ENCODE measurements around the gene CIPC.

The CIPC gene, protein sequence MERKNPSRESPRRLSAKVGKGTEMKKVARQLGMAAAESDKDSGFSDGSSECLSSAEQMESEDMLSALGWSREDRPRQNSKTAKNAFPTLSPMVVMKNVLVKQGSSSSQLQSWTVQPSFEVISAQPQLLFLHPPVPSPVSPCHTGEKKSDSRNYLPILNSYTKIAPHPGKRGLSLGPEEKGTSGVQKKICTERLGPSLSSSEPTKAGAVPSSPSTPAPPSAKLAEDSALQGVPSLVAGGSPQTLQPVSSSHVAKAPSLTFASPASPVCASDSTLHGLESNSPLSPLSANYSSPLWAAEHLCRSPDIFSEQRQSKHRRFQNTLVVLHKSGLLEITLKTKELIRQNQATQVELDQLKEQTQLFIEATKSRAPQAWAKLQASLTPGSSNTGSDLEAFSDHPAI

GRCh38 chr14:77097700-77098528, at the start of gene CIPC:
Gene CIPC (plus strand): TSS chr14:77098258. CDS start chr14:77105709, 7,451 bp downstream.
- in situ Hi-C loops (cut with MboI; ENCODE audit: low sequenced_read_pairs): no loop called here

- in situ Hi-C loops (cut with MboI; ENCODE audit: low sequenced_read_pairs): no loop called here
Measured at GRCh38 chr14:77051116-77051515, 46.9 kb upstream of the CIPC start.

DNA sequence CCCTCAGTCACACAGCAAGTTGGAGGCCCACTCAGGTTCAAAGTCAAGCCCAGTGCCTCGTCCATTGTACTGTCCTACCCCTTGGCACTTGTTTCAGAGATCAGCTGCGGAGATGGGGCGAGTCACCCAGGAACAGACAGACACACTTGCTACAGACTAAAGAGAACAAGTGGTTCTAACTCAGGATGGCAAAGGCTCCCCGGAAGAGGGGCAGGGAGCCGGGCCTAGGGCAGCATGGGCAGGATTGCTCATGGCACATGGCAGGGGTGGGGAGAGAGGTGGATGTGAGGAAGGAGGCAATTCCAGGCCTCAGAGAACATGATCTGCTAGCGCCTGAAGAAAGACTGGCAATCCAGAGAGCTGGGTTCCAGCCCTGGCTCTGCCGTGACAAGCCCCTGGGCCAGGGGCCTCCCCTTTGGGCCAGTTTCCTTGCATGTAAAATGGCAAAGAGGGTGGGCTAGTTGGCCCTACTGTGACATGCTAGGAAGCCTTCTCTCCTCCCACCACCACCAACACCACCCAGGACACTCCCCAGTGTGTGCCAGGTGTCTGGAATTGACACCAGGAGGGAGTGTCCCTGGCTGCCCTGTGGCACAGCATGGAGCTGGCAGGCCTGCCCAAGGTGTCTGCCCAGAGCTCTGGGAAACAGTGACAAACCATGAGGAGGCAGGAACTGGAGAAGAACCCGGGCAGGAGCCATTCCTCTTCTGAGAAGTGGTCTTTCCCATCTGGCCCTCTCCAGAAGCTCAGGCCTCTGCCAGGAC, 45.6 kb upstream of the CIPC start:
- in situ Hi-C loops (cut with MboI; ENCODE audit: low sequenced_read_pairs): no loop called here

- in situ Hi-C loops (cut with MboI; ENCODE audit: low sequenced_read_pairs): no loop called here
Measured at GRCh38 chr14:77053046-77053841, 44.8 kb upstream of the CIPC start.

DNA sequence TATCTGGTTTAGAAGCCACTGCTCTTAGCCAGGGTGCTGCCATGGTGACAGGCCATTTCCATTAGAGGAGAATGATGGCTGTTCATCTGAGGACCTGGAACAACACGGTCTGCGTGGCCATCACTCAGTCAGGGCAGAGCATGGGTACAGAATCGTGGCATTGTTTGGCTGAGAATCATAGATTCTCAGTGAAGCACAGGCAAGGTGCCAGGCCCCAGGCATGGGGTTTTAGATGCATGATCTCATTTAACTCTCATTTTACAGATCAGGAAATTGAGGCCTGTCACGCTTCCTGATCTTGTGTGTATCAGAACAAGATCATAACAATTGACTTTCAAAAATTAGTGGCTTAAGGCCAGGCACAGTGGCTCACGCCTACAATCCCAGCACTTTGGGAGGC, 42.8 kb upstream of the CIPC start:
- in situ Hi-C loops (cut with MboI; ENCODE audit: low sequenced_read_pairs): no loop called here

DNA sequence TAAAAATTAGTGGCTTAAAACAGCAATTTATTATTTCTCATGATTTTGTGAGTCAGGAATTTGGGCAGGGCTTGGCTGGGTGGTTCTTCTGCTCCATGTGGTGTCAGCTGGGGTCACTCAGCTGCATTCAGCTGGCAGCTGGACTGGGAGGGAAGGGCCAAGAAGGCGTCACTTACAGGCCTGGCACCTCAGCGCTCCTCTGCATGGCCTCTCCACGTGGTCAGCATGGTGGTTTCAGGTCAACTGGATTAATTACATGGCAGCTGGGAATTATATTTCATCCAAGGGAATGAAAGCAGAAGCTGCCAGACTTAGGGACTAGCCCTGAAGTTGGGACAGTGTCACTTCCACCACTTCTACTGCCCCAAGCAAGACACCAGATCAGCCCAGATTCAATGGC, 42.1 kb upstream of the CIPC start:
- in situ Hi-C loops (cut with MboI; ENCODE audit: low sequenced_read_pairs): no loop called here

GRCh38 chr14:77058117-77058516, 39.9 kb upstream of the CIPC start:
- in situ Hi-C loops (cut with MboI; ENCODE audit: low sequenced_read_pairs): no loop called here

- in situ Hi-C loops (cut with MboI; ENCODE audit: low sequenced_read_pairs): no loop called here
Measured at GRCh38 chr14:77058785-77059184, 39.3 kb upstream of the CIPC start.

- in situ Hi-C loops (cut with MboI; ENCODE audit: low sequenced_read_pairs): no loop called here
Measured at GRCh38 chr14:77059276-77059915, 38.7 kb upstream of the CIPC start.

DNA sequence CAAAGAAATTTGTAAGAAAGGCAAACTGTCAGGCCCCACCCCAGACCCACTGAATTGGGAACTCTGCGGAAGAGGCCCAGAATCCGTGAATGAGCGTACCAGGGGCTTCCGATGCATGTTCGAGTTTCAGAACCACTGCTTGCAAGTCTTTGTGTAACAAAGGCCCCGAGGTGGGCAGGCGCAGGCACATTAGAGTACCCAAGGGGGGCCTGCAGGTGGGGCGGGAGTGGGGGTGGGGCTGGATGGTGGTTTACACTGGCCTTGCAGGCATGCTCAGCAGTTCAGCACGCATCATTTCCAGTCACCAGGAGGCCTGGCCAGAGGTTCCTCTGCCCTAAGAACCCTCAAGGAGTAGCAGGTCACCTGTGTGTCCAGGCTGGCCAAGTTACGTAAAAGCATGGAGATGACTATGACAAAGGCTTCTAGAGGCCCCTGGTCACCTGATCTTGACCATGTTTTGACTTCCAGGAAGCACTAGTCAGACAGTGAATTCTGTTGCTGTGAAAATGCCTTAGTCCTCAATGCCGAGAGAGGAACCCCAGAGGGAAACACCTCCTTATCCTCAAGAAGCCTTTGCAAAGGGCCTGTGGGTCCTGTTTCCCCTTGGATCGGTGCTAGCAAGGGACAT, 36.3 kb upstream of the CIPC start:
- in situ Hi-C loops (cut with MboI; ENCODE audit: low sequenced_read_pairs): loop anchor here (10.0 kb wide), 1 partner anchor 147 kb away; no protein-coding TSS in a partner anchor

DNA sequence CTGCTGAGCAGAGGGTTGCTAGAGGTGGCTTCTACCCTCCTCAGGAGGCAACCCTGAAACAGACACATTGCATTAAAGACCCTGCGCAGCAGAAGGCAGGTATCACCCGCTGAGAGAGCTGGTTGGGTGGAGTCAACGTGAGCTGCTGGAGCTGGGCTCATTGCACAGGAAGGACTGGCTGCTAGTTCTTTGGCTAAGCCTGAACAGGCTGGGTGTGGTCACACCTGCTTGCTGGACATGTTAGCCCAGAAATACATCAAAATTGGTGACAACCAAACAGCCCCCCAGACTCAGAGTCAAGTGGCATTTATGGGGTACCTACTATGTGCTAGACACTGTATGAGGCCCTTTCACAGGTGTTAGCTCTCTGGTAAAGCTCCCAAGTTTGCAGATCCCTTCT, 35.8 kb upstream of the CIPC start:
- in situ Hi-C loops (cut with MboI; ENCODE audit: low sequenced_read_pairs): loop anchor here (10.0 kb wide), 1 partner anchor 147 kb away; no protein-coding TSS in a partner anchor

DNA sequence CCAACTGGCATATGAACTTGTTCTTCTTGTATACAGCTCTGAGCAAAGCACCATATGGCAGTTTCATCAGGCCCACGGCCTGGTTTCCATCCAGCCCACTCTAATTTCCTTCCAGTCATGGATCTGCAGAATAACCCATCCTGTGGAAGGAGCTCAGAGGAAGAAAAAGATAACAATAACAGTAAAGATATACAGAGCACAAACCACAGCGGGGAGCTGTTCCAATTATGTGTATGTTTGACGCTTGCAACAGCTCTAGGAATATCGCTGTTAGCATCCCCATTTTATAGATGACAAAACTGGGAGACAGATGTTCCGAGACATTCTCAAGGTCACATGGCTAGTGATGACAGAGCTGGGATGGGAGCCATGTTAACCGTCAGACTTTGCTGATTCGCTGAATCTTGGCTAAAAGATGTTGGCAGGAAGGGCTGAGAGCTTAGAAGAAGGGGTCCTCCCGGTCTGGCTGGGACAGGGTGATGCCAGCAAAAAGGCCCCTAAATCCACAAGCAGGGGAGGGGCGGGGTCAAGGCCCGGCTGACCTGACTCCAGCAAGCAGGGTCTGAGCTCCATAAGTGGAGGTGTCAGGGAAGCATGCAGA, 34.4 kb upstream of the CIPC start:
- in situ Hi-C loops (cut with MboI; ENCODE audit: low sequenced_read_pairs): loop anchor here (10.0 kb wide), 1 partner anchor 149 kb away; no protein-coding TSS in a partner anchor

DNA sequence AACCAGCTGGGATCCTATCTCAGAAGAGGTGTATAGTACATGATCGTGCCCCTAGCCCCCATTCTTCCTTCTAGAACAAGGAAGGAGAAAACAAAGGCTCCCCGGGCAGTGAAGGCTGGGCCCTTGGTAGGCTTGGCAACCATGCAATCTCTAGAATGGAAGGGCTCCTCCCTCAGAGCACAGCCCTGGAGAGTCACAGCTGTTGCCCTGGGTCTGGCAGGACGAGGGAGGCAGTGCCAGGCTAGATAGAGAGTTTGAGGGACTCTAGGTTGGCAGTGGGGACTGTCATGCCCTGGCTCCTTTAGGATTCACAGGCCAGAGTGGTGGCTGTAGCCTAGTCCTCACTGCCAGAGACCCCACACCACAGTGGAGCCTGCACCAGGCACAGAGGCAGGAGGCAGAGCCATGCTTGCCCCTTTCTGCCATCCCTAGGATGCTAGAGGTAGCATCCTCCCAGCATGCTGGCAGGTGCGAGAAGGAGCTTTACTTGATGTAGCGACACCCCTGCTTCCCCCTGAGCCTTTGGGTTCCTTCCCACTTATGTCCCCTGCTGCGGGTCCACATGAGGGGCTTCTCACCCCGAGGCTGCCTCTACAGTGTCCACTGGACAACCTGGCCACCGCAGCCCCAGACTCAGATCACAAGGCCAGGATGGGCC, 33.4 kb upstream of the CIPC start:
- in situ Hi-C loops (cut with MboI; ENCODE audit: low sequenced_read_pairs): loop anchor here (10.0 kb wide), 1 partner anchor 150 kb away; no protein-coding TSS in a partner anchor

DNA sequence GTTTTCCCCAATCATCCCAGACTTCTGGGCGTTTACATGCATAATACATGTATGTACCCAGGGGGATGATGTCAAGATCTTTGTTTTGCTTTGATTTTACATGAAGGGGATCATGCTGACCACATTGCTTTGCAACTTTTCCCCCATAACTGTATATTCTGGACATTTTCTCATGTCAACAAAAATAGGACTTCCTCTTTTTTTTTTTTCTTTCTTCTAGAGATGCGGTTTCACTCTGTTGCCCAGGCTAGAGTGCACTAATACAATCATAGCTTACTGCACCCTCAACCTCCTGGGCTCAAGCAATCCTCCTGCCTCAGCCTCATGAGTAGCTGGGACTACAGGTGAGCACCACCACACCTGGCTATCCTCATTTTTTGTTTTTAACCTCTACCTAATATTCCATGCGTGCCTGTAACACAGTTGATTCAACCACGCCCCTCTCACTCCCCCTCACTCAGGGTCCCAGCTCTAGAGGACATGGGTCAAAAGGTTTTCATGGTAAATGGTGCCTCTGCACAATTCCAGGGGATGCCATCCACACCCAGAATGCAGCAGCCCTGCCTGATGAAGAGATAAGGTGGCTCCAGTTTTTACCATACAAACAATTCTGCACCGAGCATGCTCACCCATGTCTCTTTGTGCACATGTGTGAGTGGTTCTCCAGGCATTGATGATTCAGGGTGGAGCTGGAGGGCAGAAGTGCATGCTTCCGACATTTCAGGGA, 32.0 kb upstream of the CIPC start:
- in situ Hi-C loops (cut with MboI; ENCODE audit: low sequenced_read_pairs): loop anchor here (10.0 kb wide), 1 partner anchor 151 kb away; no protein-coding TSS in a partner anchor

- in situ Hi-C loops (cut with MboI; ENCODE audit: low sequenced_read_pairs): loop anchor here (10.0 kb wide), 1 partner anchor 152 kb away; no protein-coding TSS in a partner anchor
Measured at GRCh38 chr14:77066578-77067172, 31.4 kb upstream of the CIPC start.

DNA sequence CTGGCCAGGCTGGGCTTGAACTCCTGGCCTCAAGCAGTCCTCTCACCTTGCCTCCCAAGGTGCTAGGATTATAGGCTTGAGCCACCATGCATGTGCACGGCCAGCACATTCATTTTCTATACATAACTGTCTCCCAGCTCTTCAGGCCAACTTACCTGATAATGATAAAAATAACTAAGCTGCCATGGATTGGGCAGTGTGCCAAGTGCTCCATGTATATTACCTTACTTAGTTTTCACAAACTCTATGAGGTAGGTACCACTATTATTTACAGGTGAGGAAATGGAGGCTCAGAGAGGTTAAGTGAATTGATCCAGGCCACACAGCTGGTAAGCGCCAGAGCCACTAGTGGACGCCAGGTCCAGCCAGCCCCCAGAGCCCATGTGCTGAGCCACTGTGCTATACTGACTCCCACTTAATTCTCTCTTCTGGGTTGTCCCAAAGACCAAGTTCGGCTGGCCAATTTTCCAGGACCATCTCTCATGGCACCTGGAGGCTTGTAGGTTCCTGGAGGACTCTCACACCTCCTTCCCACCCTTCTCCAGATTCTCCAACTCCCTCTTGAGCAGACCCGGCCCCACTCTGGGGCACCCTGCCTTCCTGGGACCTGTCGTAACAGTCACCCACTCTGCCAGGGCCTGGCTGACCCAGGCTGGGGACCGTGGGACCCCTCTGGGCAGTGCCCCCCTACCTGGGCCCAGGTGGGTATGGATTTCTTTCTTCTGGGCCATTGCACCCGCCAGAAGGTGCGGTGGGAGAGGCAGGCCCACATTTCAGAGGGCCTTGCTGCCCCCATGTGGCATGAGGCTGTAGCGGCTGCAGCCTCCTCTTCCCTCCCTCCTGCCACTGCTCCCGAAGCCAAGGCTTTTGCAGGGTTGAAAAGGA, 30.2 kb upstream of the CIPC start:
- in situ Hi-C loops (cut with MboI; ENCODE audit: low sequenced_read_pairs): loop anchor here (10.0 kb wide), 1 partner anchor 153 kb away; no protein-coding TSS in a partner anchor

Data from HL-60/S4 (cell line).